HG03103 (cell line): ENCODE data around the gene RAB29.
"Not testable (repeated sequence)": the region's sequence is repeated elsewhere in the genome, so short reads cannot be mapped to it uniquely, and the experiment has no call there.

Experiments
- ATAC-seq: cut with Tn5 transposase; IDR thresholded peaks from one replicate; pipeline ENCODE4 v1.9.1; 2021; ENCODE audit warnings: low read depth; ENCODE audit not compliant: unreplicated experiment

RAB29 gene

GRCh38 chr1:205775015-205775716, at the start of gene RAB29:
Gene RAB29 (minus strand): TSS chr1:205775482. CDS start chr1:205774956, 526 bp downstream.
- ATAC-seq, result peak; percentile 76

GRCh38 chr1:205824180-205824579, 48.9 kb upstream of the RAB29 start:
- no peak for ATAC-seq

GRCh38 chr1:205823260-205823659, 48.0 kb upstream of the RAB29 start:
- not testable (repeated sequence) for ATAC-seq

GRCh38 chr1:205822397-205822796, 47.1 kb upstream of the RAB29 start:
- no peak for ATAC-seq

- ATAC-seq, result no peak
Observed at GRCh38 chr1:205817988-205818387, 42.7 kb upstream of the RAB29 start.

- no peak for ATAC-seq
Observed at GRCh38 chr1:205817364-205817763, 42.1 kb upstream of the RAB29 start.

- ATAC-seq, result no peak
Observed at GRCh38 chr1:205813755-205814058, 38.4 kb upstream of the RAB29 start.

- peak; percentile 58 for ATAC-seq
Observed at GRCh38 chr1:205812878-205813754, 37.8 kb upstream of the RAB29 start, which contains the start of gene SLC41A1. Gene SLC41A1 (minus strand): TSS chr1:205813198. CDS start chr1:205810441, 2,757 bp downstream.

- no peak for ATAC-seq
Observed at GRCh38 chr1:205812271-205812877, 37.1 kb upstream of the RAB29 start.

GRCh38 chr1:205811660-205812059, 36.4 kb upstream of the RAB29 start:
- no peak for ATAC-seq

GRCh38 chr1:205810448-205811157, 35.3 kb upstream of the RAB29 start:
- ATAC-seq, result no peak

GRCh38 chr1:205809942-205810345, 34.7 kb upstream of the RAB29 start:
- no peak for ATAC-seq

GRCh38 chr1:205809469-205809868, 34.2 kb upstream of the RAB29 start:
- ATAC-seq, result no peak

- no peak for ATAC-seq
Observed at GRCh38 chr1:205805082-205805711, 29.9 kb upstream of the RAB29 start.

GRCh38 chr1:205804605-205805004, 29.3 kb upstream of the RAB29 start:
- no peak for ATAC-seq

GRCh38 chr1:205803986-205804385, 28.7 kb upstream of the RAB29 start:
- no peak for ATAC-seq

GRCh38 chr1:205802060-205802459, 26.8 kb upstream of the RAB29 start:
- no peak for ATAC-seq

GRCh38 chr1:205800981-205801703, 25.9 kb upstream of the RAB29 start:
- no peak for ATAC-seq

- no peak for ATAC-seq
Observed at GRCh38 chr1:205800427-205800826, 25.1 kb upstream of the RAB29 start.

- no peak for ATAC-seq
Observed at GRCh38 chr1:205798577-205798976, 23.3 kb upstream of the RAB29 start.
